Left forelimb (tissue), 1 donor: ENCODE measurements around the gene NINJ2.

Experiments used
- DNase-seq: peaks from one replicate; pipeline ENCODE4 v3.0.0-alpha.2; 2018; ENCODE audit warnings: low spot score

The NINJ2 gene

DNA sequence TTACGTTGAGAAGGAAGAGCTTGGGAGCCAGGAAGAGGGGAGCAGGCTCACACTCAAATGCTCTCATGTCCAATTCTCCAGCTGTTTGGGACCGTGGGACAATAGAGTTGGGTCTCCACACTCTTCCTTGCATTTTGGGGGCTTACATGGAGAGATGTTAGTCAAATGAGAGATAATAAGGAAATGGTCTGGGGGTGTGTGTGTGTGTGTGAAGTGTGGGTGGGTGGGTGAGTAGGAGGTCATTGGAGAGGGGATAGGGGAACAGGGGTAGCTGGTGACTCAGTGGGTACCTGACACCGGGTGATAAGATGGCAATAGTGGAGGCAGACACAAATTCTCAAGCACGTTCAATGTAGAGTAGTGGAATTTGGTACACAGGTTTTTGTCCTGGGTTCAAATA, 135.5 kb downstream of the NINJ2 start:
- no peak for DNase-seq

DNA sequence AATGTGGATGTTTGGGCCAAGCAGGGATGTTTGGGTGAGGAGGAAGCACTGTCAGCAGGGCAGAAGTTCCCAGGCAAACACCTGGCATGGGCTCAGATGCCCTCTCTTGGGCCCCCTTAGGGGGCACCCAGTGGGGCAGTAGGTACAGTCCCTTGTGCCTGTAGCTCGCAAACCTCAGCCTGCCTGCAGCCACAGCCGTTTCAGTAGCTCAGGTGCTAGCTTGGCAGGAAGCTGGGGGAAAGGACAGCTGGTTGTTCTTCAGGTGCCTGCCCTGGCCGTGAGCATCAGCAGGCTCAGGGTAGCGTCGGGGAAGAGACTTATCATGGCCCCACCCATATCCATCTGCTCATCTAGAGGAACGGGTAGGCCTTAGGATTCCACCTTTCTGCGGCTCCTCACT, 136.0 kb downstream of the NINJ2 start:
- DNase-seq: no peak

DNA sequence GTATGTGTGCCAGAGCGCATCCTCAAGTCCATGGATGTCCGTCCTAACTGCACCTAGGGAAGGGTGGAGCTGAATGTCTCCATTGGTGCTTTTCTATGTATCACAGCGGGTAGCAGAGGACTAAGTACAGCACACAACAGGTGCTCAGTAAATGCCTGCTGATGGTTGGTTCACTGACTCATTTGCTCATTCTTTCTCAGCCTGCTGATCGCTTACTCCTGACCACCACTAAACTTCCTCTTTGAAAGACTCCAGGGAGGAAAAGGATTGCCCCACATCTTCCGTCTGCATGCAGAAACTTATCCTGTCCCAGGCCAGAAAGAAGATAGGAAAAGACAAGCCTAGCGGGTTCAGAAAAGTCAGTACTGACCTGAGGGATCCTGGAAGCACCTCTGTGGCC, 137.2 kb downstream of the NINJ2 start:
- DNase-seq: no peak

DNA sequence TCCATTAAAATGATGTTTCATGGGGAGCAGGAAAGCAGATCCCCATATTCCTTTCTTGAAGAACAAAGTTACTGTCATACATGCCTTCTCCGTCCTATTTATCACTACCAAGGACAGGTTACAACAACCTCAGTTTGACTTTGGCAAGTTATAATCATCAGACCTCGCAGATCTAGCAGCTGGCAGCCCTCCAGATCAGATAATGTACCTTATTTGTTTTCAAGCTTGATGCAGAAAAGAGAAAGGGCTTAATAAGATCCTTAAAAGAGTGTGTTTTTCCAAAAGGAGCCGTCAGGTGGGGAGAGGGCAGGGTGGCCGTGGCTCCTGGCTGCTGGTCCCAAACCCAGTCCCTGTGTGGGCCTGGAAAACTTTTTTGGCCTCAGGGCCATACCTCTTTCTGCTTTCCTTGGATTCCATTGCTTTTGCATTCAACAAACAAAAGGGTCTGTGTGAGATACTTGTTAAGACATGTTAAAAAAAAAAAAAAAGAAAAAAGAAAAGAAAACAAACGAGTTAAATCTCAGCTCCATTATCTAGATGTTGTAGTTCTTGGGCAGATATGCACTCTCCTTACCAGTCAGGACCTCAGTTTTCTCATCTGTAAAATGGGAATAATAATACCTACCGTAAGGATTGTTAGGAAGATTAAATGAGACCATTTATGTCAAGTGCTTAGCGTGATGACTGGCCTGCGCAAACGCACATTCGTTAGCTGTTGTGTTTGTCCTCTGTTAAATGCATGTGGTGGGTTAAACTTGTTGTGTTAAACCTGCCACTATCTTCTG, 138.9 kb downstream of the NINJ2 start:
- no peak for DNase-seq

DNA sequence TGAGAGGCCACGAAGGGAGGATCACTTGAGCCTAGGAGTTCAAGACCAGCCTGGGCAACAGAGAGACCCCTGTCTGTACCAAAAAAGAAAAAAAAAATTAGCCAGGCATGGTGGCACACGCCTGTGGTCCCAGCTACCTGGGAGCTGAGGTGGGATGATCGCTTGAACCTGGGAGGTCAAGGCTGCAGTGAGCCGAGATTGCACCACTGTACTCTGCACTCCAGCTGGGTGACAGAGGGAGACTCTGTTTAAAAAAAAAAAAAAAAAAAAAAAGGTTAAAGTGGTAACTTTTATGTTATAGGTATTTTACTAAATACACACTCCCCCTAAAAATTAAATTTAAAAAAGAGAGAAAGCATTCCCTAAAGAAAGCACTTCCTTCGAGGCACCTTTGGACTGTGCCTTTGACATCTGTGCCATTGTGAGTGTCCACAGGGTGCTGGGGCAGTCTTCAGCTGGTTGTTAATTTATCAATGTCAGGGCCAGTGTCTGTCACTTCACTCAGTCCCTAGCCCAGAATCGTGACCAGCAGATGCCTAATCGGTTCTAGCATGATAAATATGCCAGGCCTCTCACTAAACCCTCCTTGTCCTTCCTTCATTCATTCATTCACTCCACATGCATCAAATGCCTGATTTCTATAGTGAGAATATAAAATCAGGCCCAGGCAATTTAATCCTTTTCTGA, 140.4 kb downstream of the NINJ2 start:
- DNase-seq: no peak

DNA sequence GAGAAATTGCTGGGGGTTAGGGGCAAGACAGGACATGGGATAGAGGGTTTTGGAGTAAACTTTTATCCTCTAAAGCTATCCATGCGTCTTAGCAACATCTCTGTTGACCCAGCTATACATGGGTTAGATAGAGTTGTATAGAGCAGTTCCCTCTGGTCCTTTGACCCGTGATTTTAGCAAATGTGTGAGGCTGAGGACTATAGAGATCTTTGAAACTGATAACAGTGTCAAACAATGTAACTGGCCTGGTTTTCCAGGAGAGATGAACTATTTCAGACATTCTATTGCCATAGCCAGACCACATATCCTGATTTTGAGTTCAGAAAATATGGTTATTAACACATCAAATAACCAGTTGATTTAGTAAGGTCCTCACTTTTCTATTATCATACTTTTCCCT, 143.1 kb downstream of the NINJ2 start:
- no peak for DNase-seq

DNA sequence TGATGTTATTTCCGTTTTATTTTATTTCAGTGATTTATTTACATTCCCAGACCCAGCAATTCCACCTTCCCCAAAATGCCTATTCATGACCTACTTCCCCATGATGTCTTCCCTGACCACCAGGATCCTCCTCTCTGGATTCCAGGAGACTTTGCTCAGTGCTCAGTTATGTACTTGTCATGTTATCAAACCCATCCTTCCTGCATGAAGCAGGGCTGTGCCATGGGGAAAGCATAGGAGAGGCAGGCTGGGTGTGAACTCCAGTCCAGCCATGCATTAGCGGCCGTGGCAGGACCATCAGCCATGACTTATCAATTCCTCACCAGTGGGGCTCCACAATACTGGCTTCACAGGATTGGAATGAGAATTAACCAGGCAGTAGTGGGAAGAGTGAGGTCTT, 145.7 kb downstream of the NINJ2 start:
- no peak for DNase-seq
